HG02973 (cell line): Measurements from ENCODE around the gene AARSD1.
"Not testable (repeated sequence)": the region's sequence is repeated elsewhere in the genome, so short reads cannot be mapped to it uniquely, and the experiment has no call there.

Source experiments
- ATAC-seq: cut with Tn5 transposase; IDR thresholded peaks from one replicate; pipeline ENCODE4 v1.9.1; 2021; ENCODE audit warnings: moderate library complexity; ENCODE audit not compliant: unreplicated experiment

AARSD1 gene

GRCh38 chr17:42964161-42964932 is at the start of gene AARSD1:
Gene AARSD1, minus strand, starts transcription at chr17:42964454. Its CDS starts 14 bp downstream, at chr17:42964440.
- peak; percentile 73 for ATAC-seq

- no peak for ATAC-seq
Observed at GRCh38 chr17:43013296-43013695, 49.0 kb upstream of the AARSD1 start.

GRCh38 chr17:43011728-43012472 is 47.6 kb upstream of the AARSD1 start:
- no peak for ATAC-seq

- ATAC-seq, result no peak
Observed at GRCh38 chr17:43010667-43011308, 46.5 kb upstream of the AARSD1 start.

GRCh38 chr17:43006639-43007551 is 42.6 kb upstream of the AARSD1 start, which contains the start of gene IFI35:
Gene IFI35, plus strand, starts transcription at chr17:43006784. Its CDS starts 164 bp downstream, at chr17:43006948.
- no peak for ATAC-seq

- ATAC-seq, result no peak
Observed at GRCh38 chr17:43003542-43004172, 39.4 kb upstream of the AARSD1 start.

- ATAC-seq, result not testable (repeated sequence)
Observed at GRCh38 chr17:43000894-43001293, 36.6 kb upstream of the AARSD1 start.

- no peak for ATAC-seq
Observed at GRCh38 chr17:42999003-42999525, 34.8 kb upstream of the AARSD1 start.

- peak; percentile 80 for ATAC-seq
Observed at GRCh38 chr17:42997984-42998938, 34.0 kb upstream of the AARSD1 start, which contains the start of gene RPL27. Gene RPL27, plus strand, starts transcription at chr17:42998419. Its CDS starts 332 bp downstream, at chr17:42998751.

GRCh38 chr17:42997390-42997983 is 33.2 kb upstream of the AARSD1 start:
- no peak for ATAC-seq

- not testable (repeated sequence) for ATAC-seq
Observed at GRCh38 chr17:42993913-42994312, 29.7 kb upstream of the AARSD1 start.

- ATAC-seq, result no peak
Observed at GRCh38 chr17:42992872-42993271, 28.6 kb upstream of the AARSD1 start.

GRCh38 chr17:42991471-42991870 is 27.2 kb upstream of the AARSD1 start:
- ATAC-seq, result no peak

- ATAC-seq, result no peak
Observed at GRCh38 chr17:42989726-42990652, 25.7 kb upstream of the AARSD1 start.

- ATAC-seq, result no peak
Observed at GRCh38 chr17:42989141-42989540, 24.9 kb upstream of the AARSD1 start.

GRCh38 chr17:42985225-42985624 is 21.0 kb upstream of the AARSD1 start:
- peak; percentile 43 for ATAC-seq

GRCh38 chr17:42982266-42982665 is 18.0 kb upstream of the AARSD1 start:
- no peak for ATAC-seq
